Right lobe of liver (tissue), 6 donors: Measurements from ENCODE around the gene GRK4. TPM values are rescaled to one million over a fixed set of nuclear protein-coding genes. Genes with fewer than 3 reads are reported as not detected.
A peak's percentile ranks its signal among the peaks of the same experiment; 100 is the strongest.
"Not testable (repeated sequence)": the region's sequence is repeated elsewhere in the genome, so short reads cannot be mapped to it uniquely, and the experiment has no call there.

ENCODE experiments used
- ATAC-seq, 4 donors: fragments of 200-7000 bp; cut with Tn5 transposase; one replicate each; pipeline ENCODE4 v1.9.1; 2020; ENCODE audit warnings: mild to moderate bottlenecking in 4 of 4, moderate library complexity in 4 of 4
- DNase-seq, 3 donors: peaks; one replicate each; pipeline ENCODE4 v3.0.0-alpha.2; 2020
- H3K27ac ChIP-seq, 3 donors: fragments of 200-600 bp; one replicate each; pipeline ENCODE4 v1.8.0; 2022
- H3K27me3 ChIP-seq, 2 donors: fragments of 200-600 bp; one replicate each; pipeline ENCODE4 v1.8.0; 2022
- H3K36me3 ChIP-seq, 4 donors: fragments of 200-600 bp; sonication (generic) in 1 of 4; one replicate each; pipeline versions ENCODE4 v1.5.1 to v1.8.0; 2017 to 2022; ENCODE audit warnings: control low read depth in 1 of 4
- H3K4me1 ChIP-seq, 4 donors: fragments of 200-600 bp; sonication (generic) in 1 of 4; one replicate each; pipeline versions ENCODE4 v1.5.1 to v1.8.0; 2017 to 2022; ENCODE audit warnings: control low read depth in 1 of 4
- H3K4me3 ChIP-seq, 3 donors: fragments of 200-600 bp; one replicate each; pipeline ENCODE4 v1.8.0; 2022
- H3K9me3 ChIP-seq, 4 donors: fragments of 200-600 bp; sonication (generic) in 1 of 4; one replicate each; pipeline versions ENCODE4 v1.5.1 to v1.8.0; 2017 to 2022; ENCODE audit warnings: control low read depth in 1 of 4
- POLR2A ChIP-seq: fragments of 450-650 bp; IDR thresholded peaks from one replicate; pipeline ENCODE4 v1.6.1; 2017; ENCODE audit warnings: antibody characterized with exemption, mild to moderate bottlenecking
- WGBS: methylation state at CpG from one replicate; pipeline ENCODE4 v1.1.6; 2018; ENCODE audit warnings: low coverage, low lambda C conversion rate; ENCODE audit not compliant: insufficient coverage; ENCODE audit errors: missing lambda C conversion rate; 5-methylcytosine and 5-hydroxymethylcytosine counted together
- intact Hi-C, 2 donors: fragments of 100-400 bp; cut with DNase I; formaldehyde crosslinking; loops; one replicate each; pipeline versions ENCODE4 v1.11.2 to v1.14.1; 2022
- total RNA-seq, 6 experiments: library from RNA; depleted of rRNA in 2 of 6; stranded (reverse); fragments of >200 nt in 2 of 6; fragmentation: NEBNext Ultra II Directional in 3 of 6; extraction: Animal tissue kit (Norgen Biotek cat#: 25700) in 3 of 6; gene quantifications; one replicate each; pipeline versions ENCODE4 v1.1.0 to v1.2.4, GENCODE V29; 2016 to 2023
- TF ChIP-seq, protein P1 (sequence below), 4 donors: fragments of 200-600 bp in 3 of 4; fragments of 450-650 bp in 1 of 4; IDR thresholded peaks; one replicate each; pipeline versions ENCODE4 v1.5.1 to v1.8.0; 2016 to 2022; ENCODE audit warnings: antibody characterized with exemption in 4 of 4, mild to moderate bottlenecking in 2 of 4
- donor health status: DM: no; HTN: yes; CAD: no.
- donor health status: DM: no; HTN: no; CAD: no.
- donor health status: DM: no; HTN: no; CAD: no.
- donor health status: DM: no; HTN: yes; CAD: no.
- donor health status: DM: no; HTN: yes; CAD: no.

Gene GRK4
- total RNA-seq, 6 experiments from 2014 or later: 1.0 to 4.3 (median 2.8) TPM

DNA sequence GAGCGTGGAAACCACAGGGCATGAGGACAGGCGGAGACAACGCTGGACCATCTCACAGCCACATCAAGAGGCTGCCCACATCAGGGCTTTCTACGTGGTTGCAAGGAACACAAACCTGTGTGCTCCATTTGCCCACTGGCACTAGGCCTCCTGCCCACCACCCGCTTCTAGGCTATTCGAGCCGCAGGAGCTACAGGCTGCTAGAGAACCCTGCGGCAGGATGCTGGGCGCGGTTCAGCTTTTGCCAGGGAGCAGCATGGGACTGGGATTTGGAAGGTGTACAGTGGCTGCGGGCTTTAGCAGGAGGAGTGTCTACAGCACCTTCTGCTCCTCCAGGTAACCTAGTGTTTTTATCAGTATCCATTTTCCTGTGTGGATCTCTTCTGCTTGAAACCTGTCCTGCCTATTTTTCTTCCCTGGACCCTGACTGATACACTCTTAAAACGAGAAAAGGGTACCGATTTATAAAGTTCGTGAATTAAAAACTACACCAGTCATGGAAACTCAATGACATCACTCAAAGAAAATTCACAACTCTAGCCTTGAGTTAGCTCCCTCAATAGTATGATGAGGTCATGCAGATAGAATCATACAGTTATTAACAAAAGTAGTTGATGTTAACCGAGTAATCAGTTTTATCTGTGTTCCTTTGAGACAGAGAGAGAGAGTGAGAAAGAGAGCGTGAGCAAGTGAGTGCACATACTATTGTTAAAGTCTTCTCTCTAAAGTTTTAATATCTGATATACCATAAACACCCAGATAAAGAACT, 13.0 kb upstream of the GRK4 start:
- ATAC-seq (no peak), DNase-seq (peak in 2 of 3 donors; percentile 40 to 41)
- Histone ChIP-seq H3K9me3 (no peaks in the 10 kb centered on the region), H3K4me1 (peaks cover 0 to 55% (median 27%) of the 10 kb centered on the region in 4 donors), H3K36me3 (peaks cover 7 to 66% (median 29%) of the 10 kb centered on the region in 4 donors), H3K27ac (no peak overlapping the region), H3K27me3 (no peaks in the 10 kb centered on the region), H3K4me3 (no peak overlapping the region)
- TF ChIP-seq, protein P1, sequence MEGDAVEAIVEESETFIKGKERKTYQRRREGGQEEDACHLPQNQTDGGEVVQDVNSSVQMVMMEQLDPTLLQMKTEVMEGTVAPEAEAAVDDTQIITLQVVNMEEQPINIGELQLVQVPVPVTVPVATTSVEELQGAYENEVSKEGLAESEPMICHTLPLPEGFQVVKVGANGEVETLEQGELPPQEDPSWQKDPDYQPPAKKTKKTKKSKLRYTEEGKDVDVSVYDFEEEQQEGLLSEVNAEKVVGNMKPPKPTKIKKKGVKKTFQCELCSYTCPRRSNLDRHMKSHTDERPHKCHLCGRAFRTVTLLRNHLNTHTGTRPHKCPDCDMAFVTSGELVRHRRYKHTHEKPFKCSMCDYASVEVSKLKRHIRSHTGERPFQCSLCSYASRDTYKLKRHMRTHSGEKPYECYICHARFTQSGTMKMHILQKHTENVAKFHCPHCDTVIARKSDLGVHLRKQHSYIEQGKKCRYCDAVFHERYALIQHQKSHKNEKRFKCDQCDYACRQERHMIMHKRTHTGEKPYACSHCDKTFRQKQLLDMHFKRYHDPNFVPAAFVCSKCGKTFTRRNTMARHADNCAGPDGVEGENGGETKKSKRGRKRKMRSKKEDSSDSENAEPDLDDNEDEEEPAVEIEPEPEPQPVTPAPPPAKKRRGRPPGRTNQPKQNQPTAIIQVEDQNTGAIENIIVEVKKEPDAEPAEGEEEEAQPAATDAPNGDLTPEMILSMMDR (IDR thresholded peaks at IDR 0.05): no peak
- TF ChIP-seq POLR2A: no peak
- intact Hi-C loops: no loop called here
- 85% methylated on average over 10 of the region's 16 CpGs for WGBS

DNA sequence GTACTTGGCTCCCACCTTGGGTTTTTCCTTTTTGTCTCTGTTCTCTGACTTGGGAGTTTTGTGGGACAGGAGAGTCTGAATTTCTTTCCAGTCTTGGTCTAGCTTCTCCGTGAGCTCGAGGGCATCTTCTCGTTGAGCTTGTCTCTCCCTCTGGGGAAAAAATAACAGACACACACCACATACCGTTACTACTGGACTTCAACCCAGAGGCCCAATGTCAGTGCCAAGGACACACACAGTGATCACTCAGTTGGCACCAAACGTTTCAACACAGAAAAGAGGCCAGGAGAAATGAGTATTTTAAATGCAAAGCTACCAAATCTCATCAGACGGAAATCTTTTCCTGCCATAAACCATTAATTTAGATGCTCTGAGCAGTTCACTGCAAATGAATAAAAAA, 9.9 kb upstream of the GRK4 start:
- Histone ChIP-seq H3K27ac (peak overlapping the region; percentile 44 to 92 (median 91)), H3K9me3 (no peaks in the 10 kb centered on the region), H3K4me1 (peaks cover 0 to 32% (median 16%) of the 10 kb centered on the region in 4 donors), H3K36me3 (peaks cover 7 to 71% (median 27%) of the 10 kb centered on the region in 4 donors), H3K4me3 (peak overlapping the region in 1 of 3 donors; percentile 37), H3K27me3 (no peaks in the 10 kb centered on the region)
- intact Hi-C loops: no loop called here
- DNase-seq (peak; percentile 34 to 82 (median 72)), ATAC-seq (peak; percentile 78 to 88 (median 85))
- TF ChIP-seq, protein P1 (IDR thresholded peaks at IDR 0.05): no peak
- no peak for TF ChIP-seq POLR2A
- 37% methylated on average over 6 of the region's 6 CpGs for WGBS

DNA sequence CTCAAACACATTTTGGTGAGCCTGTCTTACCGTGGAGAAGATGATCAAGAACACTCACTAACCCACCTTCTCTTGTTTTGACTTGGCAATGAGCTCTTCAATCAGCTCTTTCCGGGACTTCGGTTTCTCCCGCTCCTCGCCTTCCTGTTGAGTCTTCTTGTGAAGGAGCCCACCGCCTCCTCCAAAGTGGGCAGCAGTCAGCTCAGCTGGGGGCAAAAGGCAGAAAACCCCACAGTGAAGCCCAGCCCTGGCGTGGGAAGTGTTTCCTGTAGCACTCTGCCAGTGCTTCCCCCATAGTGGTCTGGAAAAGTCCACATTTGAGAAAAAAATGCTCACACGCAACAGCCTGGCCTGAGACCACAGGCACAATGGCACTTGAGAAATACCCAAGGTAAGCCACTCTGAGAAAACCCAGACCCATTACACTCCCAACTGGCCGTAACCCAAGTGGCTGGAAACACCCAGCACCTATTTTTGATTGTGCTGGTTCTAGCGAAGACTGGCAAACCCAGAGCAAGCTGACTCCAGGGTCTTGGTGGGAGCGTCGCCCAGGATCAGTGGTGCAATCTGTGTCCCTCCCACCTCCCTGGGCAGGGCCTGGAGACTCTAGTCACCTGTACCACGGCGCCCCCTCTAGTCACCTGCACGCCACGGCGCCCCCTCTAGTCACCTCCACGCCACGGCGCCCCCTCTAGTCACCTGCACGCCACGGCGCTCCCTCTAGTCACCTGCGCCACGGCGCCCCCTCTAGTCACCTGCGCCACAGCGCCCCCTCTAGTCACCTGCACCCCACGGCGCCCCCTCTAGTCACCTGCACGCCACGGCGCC, 8.8 kb upstream of the GRK4 start:
- 90% methylated on average over 23 of the region's 33 CpGs for WGBS

DNA sequence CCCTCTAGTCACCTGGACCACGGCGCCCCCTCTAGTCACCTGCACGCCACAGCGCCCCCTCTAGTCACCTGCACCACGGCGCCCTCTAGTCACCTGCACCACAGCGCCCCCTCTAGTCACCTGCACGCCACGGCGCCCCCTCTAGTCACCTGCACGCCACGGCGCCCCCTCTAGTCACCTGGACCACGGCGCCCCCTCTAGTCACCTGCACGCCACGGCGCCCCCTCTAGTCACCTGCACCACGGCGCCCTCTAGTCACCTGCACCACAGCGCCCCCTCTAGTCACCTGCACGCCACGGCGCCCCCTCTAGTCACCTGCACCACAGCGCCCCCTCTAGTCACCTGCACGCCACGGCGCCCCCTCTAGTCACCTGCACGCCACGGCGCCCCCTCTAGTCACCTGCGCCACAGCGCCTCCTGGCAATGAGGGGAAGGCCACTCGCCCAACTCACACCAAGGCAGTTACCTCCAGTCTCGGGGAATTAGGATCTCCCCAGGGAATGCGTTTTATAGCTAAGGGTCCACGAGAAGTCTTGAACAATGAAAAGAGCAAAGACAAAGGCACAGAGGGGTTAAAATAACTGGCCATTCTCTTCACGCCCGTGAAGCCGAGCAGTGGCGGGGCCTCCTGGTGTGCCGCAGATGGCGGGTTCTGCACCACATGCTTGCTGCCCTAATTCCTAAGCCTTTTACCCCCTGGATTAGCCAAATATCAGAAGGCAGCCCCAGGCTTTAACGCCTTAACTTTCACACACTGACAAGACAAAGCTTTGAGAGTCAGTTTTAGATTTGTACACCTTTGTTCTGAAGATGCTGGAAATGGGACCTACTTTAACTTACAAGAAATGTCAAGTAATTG, 8.0 kb upstream of the GRK4 start:
- WGBS: 96% methylated on average over 26 of the region's 44 CpGs
- not testable (repeated sequence) for ATAC-seq

More for the DNA sequence above, 8.8 kb upstream of the GRK4 start:
- H3K4me1 ChIP-seq: peaks cover 0 to 27% (median 13%) of the 10 kb centered on the region in 4 donors
- no peak for TF ChIP-seq POLR2A
- TF ChIP-seq, protein P1 (IDR thresholded peaks at IDR 0.05): peak in 2 of 4 donors; percentile 5 to 7
- ATAC-seq (no peak), DNase-seq (peak in 1 of 3 donors; percentile 48)
- H3K4me3 ChIP-seq: no peak overlapping the region
- no peaks in the 10 kb centered on the region for H3K9me3 ChIP-seq
- peaks cover 7 to 65% (median 25%) of the 10 kb centered on the region in 4 donors for H3K36me3 ChIP-seq
- H3K27ac ChIP-seq: peak overlapping the region in 2 of 3 donors; percentile 91 to 92
- intact Hi-C loops: no loop called here
- H3K27me3 ChIP-seq: no peaks in the 10 kb centered on the region

More for the DNA sequence above, 8.0 kb upstream of the GRK4 start:
- H3K36me3 ChIP-seq: peaks cover 7 to 57% (median 22%) of the 10 kb centered on the region in 4 donors
- H3K4me1 ChIP-seq: peaks cover 0 to 27% (median 13%) of the 10 kb centered on the region in 4 donors
- H3K4me3 ChIP-seq, H3K9me3 ChIP-seq, H3K27me3 ChIP-seq, intact Hi-C loops: not testable (repeated sequence)
- H3K27ac ChIP-seq: peak overlapping the region in 1 of 3 donors; percentile 7
- peak in 1 of 3 donors; percentile 8 for DNase-seq
